CD4-positive, CD25-positive, alpha-beta regulatory T cell (primary cell): ENCODE results near the gene ZNF746. TPM values are rescaled to one million over a fixed set of nuclear protein-coding genes. Genes with fewer than 3 reads are reported as not detected.

Experiments used
- ATAC-seq, 2 donors: fragments of 150-1000 bp; cut with Tn5 transposase; one replicate each; pipeline ENCODE4 v1.10.0; 2021; ENCODE audit warnings: low read depth in 2 of 2, moderate number of reproducible peaks in 2 of 2, moderate library complexity in 1 of 2
- DNase-seq, 3 donors: peaks; one replicate each; pipeline versions ENCODE4 v3.0.0 to v3.0.0-alpha.2; 2012 to 2022; ENCODE audit warnings: mixed read lengths in 1 of 3
- H3K27ac ChIP-seq: one replicate; pipeline ENCODE4 v1.7.0; 2013; ENCODE audit warnings: mild to moderate bottlenecking, low read length; ENCODE audit not compliant: insufficient read depth, poor library complexity, severe bottlenecking
- H3K27me3 ChIP-seq: one replicate; pipeline ENCODE4 v1.7.0; 2013; ENCODE audit warnings: low read length; ENCODE audit not compliant: control insufficient read depth, insufficient read depth
- H3K36me3 ChIP-seq: one replicate; pipeline ENCODE4 v1.7.0; 2013; ENCODE audit warnings: mild to moderate bottlenecking, low read length, moderate library complexity; ENCODE audit not compliant: control insufficient read depth, insufficient read depth
- H3K4me1 ChIP-seq: 2 replicates; pipeline ENCODE4 v1.7.0; 2013; ENCODE audit warnings: mild to moderate bottlenecking, low read length; ENCODE audit not compliant: insufficient read depth, control insufficient read depth, poor library complexity, severe bottlenecking
- H3K4me3 ChIP-seq: one replicate; pipeline ENCODE4 v1.7.0; 2013; ENCODE audit warnings: low read depth, mild to moderate bottlenecking, low read length, moderate library complexity
- H3K9me3 ChIP-seq, 2 experiments: 1 replicate in 1 of 2; 2 replicates in 1 of 2; pipeline ENCODE4 v1.7.0; 2013; ENCODE audit warnings: low read length in 2 of 2, mild to moderate bottlenecking in 1 of 2, moderate library complexity in 1 of 2; ENCODE audit not compliant: control insufficient read depth in 2 of 2
- H3K27ac Mint-ChIP-seq, 3 donors: one replicate each; pipeline ENCODE4 v1.8.0; 2020 to 2022; ENCODE audit warnings: mild to moderate bottlenecking in 3 of 3, mixed read lengths in 3 of 3, moderate library complexity in 2 of 3
- H3K27me3 Mint-ChIP-seq: one replicate; pipeline ENCODE4 v1.8.0; 2022; ENCODE audit warnings: mild to moderate bottlenecking, mixed read lengths
- H3K36me3 Mint-ChIP-seq: one replicate; pipeline ENCODE4 v1.8.0; 2020; ENCODE audit warnings: mixed read lengths
- H3K4me1 Mint-ChIP-seq, 4 donors: one replicate each; pipeline ENCODE4 v1.8.0; 2020 to 2022; ENCODE audit warnings: mixed read lengths in 4 of 4, mild to moderate bottlenecking in 1 of 4
- H3K4me3 Mint-ChIP-seq, 4 donors: one replicate each; pipeline ENCODE4 v1.8.0; 2020 to 2022; ENCODE audit warnings: mild to moderate bottlenecking in 4 of 4, mixed read lengths in 4 of 4, moderate library complexity in 3 of 4
- H3K9me3 Mint-ChIP-seq, 7 donors: one replicate each; pipeline ENCODE4 v1.8.0; 2020 to 2022; ENCODE audit warnings: mixed read lengths in 7 of 7, mild to moderate bottlenecking in 3 of 7, moderate library complexity in 2 of 7
- polyA plus RNA-seq, 4 donors: library from polyadenylated mRNA; unstranded; fragments of 300-500 nt; fragmentation: Illumina TruSeq; gene quantifications; one replicate each; pipeline ENCODE4 v1.2.3, GENCODE V29; 2021
- total RNA-seq: library from RNA; stranded (reverse); gene quantifications from one replicate; pipeline ENCODE4 v1.2.3, GENCODE V29; 2022

Gene ZNF746
- total and polyA plus RNA-seq, 5 donors from 2014 or later: 8.2 to 33.9 (median 10.9) TPM

DNA sequence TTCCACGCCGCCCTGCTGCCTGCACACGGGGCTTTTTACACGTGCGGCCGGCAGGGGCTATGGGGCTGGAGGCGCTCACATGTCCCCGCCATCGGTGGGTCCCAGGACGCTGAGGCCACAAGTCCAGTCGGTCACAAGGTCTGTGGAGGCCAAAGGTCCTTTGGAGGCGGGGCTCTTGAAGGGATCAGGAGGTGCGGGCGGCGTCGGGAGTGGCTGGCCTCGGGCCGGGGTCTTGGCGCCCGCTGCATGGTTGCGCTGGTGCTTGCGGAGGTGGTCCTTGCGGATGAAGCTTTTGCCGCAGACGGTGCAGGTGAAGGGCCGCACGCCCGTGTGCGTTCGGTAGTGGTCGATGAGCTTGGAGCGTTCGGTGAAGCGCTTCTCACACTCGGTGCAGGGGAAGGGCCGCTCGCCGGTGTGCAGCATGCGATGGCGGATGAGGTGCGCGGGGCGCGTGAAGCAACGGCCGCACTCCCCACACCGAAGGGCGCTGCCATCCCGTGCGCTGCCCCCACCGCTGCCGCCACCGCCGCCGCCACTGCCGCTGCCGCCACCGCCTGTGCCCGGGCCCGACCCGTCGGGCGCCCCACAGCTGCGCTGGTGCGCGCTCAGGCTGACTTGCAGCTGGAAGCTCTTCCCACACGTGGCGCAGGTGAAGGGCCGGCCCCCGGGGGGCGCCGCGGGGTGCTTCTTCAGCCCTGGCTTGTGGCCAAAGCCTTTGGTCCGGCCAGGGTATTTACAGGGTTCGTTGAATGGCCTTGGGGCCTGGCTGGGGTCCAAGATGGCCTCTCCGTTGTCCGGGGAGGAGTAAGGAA is 23.1 kb downstream of the ZNF746 start:
- Histone ChIP-seq H3K27ac (no peak overlapping the region), H3K9me3 (no peaks in the 10 kb centered on the region), H3K4me1 (no peaks in the 10 kb centered on the region), H3K27me3 (no peaks in the 10 kb centered on the region), H3K36me3 (peaks cover 46% of the 10 kb centered on the region), H3K4me3 (no peak overlapping the region)
- peaks cover 0 to 6% (median 2%) of the 10 kb centered on the region in 7 donors for H3K9me3 Mint-ChIP-seq
- DNase-seq (no peak), ATAC-seq (no peak)
- no peak overlapping the region for H3K27ac Mint-ChIP-seq
- H3K4me3 Mint-ChIP-seq: no peak overlapping the region
- no peaks in the 10 kb centered on the region for H3K27me3 Mint-ChIP-seq
- H3K36me3 Mint-ChIP-seq: peaks cover 53% of the 10 kb centered on the region
- H3K4me1 Mint-ChIP-seq: peaks cover 2 to 14% (median 4%) of the 10 kb centered on the region in 4 donors

DNA sequence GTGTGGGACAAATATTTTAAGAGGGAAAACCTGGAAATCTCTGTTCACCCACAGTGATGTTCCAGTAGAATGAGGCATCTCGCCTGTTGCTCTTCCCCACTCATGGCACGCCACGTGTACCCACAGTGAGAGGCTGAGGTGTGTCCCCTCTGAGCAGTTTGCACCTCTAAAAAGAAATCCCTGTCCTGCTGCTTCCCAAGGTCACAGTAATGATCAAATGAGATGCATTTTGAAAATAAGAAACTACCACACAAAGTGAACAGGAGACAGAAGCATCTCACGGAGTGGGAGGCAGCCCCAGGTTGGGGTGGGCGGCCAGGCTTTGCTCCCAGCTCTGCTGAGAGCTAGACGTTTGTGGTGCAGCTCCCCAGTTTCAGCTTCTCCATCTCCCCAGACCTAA is 24.4 kb downstream of the ZNF746 start:
- no peak overlapping the region for H3K27ac ChIP-seq
- Mint-ChIP-seq H3K27ac (no peak overlapping the region), H3K4me3 (no peak overlapping the region), H3K36me3 (peaks cover 41% of the 10 kb centered on the region), H3K27me3 (no peaks in the 10 kb centered on the region), H3K9me3 (no peaks in the 10 kb centered on the region), H3K4me1 (peaks cover 0 to 2% (median 1%) of the 10 kb centered on the region in 4 donors)
- no peaks in the 10 kb centered on the region for H3K9me3 ChIP-seq
- H3K27me3 ChIP-seq: no peaks in the 10 kb centered on the region
- no peak for ATAC-seq
- no peaks in the 10 kb centered on the region for H3K4me1 ChIP-seq
- DNase-seq: no peak
- H3K36me3 ChIP-seq: peaks cover 44% of the 10 kb centered on the region
- no peak overlapping the region for H3K4me3 ChIP-seq

DNA sequence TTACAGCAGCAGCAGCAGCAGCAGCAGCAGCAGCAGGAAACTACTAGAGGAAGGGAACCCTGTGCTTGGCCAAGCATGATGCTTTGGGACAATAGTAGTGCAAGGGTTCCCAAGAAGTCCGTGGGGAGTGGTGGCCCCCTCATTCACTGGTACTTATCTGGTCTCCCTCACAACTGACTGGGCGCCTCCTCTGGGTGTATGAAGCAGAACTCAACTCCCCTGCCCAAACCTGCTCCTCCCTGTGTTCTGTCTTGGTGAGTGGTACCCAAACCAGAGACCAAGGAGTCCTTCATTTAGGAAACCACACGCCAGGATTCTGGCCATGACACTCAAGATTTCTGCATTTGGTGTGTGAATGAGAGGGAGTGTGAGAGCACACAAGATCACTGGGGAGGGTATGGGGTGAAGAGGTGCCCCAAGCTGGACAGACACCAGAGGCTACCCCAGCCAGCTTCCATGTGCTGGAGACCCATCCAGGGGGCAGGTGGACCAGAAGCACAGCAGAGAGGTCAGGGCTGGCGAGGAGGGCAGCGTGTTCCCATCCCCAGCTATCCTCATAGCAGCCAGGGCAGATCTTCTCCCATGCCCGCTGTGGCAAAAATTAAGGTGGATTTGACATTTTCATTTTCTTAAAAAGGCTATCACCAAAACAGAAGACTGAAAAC is 26.2 kb downstream of the ZNF746 start:
- no peak for DNase-seq
- Histone ChIP-seq H3K27ac (no peak overlapping the region), H3K4me1 (no peaks in the 10 kb centered on the region), H3K27me3 (peaks cover 4% of the 10 kb centered on the region), H3K4me3 (no peak overlapping the region), H3K9me3 (no peaks in the 10 kb centered on the region), H3K36me3 (peaks cover 32% of the 10 kb centered on the region)
- Mint-ChIP-seq H3K27ac (no peak overlapping the region), H3K4me3 (no peak overlapping the region), H3K4me1 (peaks cover 0 to 2% (median under 1%) of the 10 kb centered on the region in 4 donors), H3K9me3 (peaks cover 0 to 3% (median 0%) of the 10 kb centered on the region in 7 donors), H3K27me3 (peaks cover 5% of the 10 kb centered on the region), H3K36me3 (peaks cover 33% of the 10 kb centered on the region)
- no peak for ATAC-seq

DNA sequence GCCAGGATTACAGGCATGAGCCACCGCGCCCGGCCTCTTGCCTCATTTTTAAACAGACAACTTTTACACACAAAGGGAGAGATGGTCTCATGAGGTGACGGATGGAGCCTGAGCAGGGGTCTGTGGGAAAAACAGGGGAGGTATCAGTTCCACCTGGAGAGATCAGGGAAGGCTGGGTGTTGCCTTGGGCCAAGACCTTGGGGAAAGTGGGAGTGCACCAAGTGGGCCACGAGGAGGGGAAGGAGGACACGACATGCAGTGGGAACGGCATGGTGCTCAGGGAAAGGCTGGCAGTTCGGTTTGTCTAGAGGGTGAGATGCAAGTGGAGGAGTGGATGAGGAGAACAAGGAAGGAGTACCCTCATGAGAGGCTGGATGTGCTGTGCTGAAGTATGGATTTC is 27.8 kb downstream of the ZNF746 start:
- Mint-ChIP-seq H3K27me3 (peaks cover 16% of the 10 kb centered on the region), H3K27ac (no peak overlapping the region), H3K9me3 (peaks cover 0 to 4% (median 0%) of the 10 kb centered on the region in 7 donors), H3K4me3 (no peak overlapping the region), H3K36me3 (peaks cover 24% of the 10 kb centered on the region), H3K4me1 (peaks cover 0 to 2% (median under 1%) of the 10 kb centered on the region in 4 donors)
- Histone ChIP-seq H3K4me3 (no peak overlapping the region), H3K9me3 (peaks cover 0 to 2% of the 10 kb centered on the region in 2 experiments), H3K36me3 (peaks cover 19% of the 10 kb centered on the region), H3K27me3 (peaks cover 9% of the 10 kb centered on the region), H3K4me1 (no peaks in the 10 kb centered on the region), H3K27ac (no peak overlapping the region)
- DNase-seq (no peak), ATAC-seq (no peak)

DNA sequence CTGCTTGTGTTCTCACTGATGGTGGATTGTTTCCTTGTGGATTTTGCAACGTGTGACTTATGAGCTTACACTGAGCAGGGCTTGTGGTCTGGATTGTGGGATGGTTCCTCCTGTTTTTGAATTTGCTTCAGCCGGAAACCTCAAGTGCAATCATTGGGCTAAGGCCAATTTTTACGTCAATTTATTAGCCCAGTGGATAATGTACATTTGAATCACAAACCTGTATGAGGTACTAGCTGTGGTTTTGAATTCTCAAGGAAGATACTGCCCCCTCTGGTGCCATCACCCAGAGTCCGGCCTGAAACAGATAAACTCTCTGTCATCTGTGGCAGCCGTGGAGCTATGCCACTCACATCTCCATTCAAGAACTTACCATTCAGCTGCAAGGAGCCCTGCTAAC is 29.4 kb downstream of the ZNF746 start:
- Mint-ChIP-seq H3K27me3 (peaks cover 23% of the 10 kb centered on the region), H3K27ac (no peak overlapping the region), H3K4me1 (peaks cover 0 to 2% (median under 1%) of the 10 kb centered on the region in 4 donors), H3K36me3 (peaks cover 17% of the 10 kb centered on the region), H3K9me3 (peaks cover 0 to 4% (median 0%) of the 10 kb centered on the region in 7 donors), H3K4me3 (no peak overlapping the region)
- Histone ChIP-seq H3K4me1 (no peaks in the 10 kb centered on the region), H3K4me3 (no peak overlapping the region), H3K9me3 (peaks cover 0 to 2% of the 10 kb centered on the region in 2 experiments), H3K27ac (no peak overlapping the region), H3K36me3 (peaks cover 9% of the 10 kb centered on the region), H3K27me3 (peaks cover 15% of the 10 kb centered on the region)
- ATAC-seq (no peak), DNase-seq (no peak)

DNA sequence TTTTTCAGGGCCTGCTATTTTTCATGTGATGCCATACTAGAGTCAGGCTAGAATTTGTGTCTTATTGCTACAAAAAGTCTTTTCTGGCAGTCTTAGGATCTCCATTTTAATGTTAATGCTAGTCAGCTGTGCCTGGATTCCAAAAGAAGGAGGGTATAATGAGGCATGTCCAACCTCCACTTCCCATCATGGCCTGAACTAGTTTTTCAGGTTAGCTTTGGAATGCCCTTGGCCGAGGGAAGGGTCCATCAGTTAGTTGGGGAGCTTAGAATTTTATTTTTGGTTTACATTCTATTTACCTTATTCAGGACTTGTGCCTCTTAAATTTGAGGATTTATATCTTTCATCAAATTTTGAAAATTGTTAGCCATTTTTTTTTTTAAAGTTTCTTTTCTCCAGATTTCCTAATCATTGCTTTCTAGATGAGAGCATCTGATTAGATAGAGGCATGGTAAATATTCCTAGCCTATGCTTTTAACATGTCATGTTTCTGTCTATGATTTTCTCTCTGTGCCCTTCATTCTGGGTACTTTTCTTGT is 30.2 kb downstream of the ZNF746 start:
- Histone ChIP-seq H3K9me3 (peaks cover 0 to 2% of the 10 kb centered on the region in 2 experiments), H3K4me1 (no peaks in the 10 kb centered on the region), H3K4me3 (no peak overlapping the region), H3K27me3 (peaks cover 16% of the 10 kb centered on the region), H3K27ac (no peak overlapping the region), H3K36me3 (peaks cover 1% of the 10 kb centered on the region)
- Mint-ChIP-seq H3K9me3 (peaks cover 0 to 4% (median 0%) of the 10 kb centered on the region in 7 donors), H3K4me3 (no peak overlapping the region), H3K27me3 (peaks cover 25% of the 10 kb centered on the region), H3K4me1 (peaks cover 0 to 2% (median 1%) of the 10 kb centered on the region in 4 donors), H3K36me3 (peaks cover 9% of the 10 kb centered on the region), H3K27ac (no peak overlapping the region)
- DNase-seq (no peak), ATAC-seq (no peak)

DNA sequence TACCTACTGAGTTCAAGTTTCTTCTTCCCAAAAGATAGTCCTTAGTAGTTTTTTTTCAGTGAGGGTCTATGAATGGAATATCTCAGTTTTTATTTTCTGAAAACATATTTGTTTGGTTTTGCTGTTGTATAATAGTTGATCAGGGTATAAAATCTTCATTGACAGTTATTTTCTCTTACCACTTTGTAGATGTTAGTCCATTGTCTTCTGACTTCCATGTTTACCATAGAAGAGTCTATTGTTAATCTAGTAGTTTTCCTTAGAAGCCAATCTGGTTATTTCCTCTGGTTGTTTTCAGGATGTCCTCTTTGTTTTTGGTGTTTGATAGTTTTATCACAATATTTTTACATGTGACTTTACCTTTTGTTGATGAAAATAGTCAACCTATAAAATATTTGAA is 31.2 kb downstream of the ZNF746 start:
- H3K4me1 Mint-ChIP-seq: peaks cover 0 to 12% (median 2%) of the 10 kb centered on the region in 4 donors
- no peaks in the 10 kb centered on the region for H3K4me1 ChIP-seq

More for the DNA sequence above, 31.2 kb downstream of the ZNF746 start:
- ATAC-seq (no peak), DNase-seq (no peak)
- peaks cover 0 to 2% of the 10 kb centered on the region in 2 experiments for H3K9me3 ChIP-seq
- H3K4me3 Mint-ChIP-seq: no peak overlapping the region
- H3K36me3 ChIP-seq: no peaks in the 10 kb centered on the region
- peaks cover 18% of the 10 kb centered on the region for H3K27me3 ChIP-seq
- H3K9me3 Mint-ChIP-seq: peaks cover 0 to 4% (median 0%) of the 10 kb centered on the region in 7 donors
- peaks cover 32% of the 10 kb centered on the region for H3K27me3 Mint-ChIP-seq
- no peak overlapping the region for H3K4me3 ChIP-seq
- H3K27ac ChIP-seq: no peak overlapping the region
- H3K27ac Mint-ChIP-seq: no peak overlapping the region
- peaks cover 8% of the 10 kb centered on the region for H3K36me3 Mint-ChIP-seq
